Loucy (cell line): Measurements from ENCODE around the gene NUAK1.

Source experiments
- H2AFZ ChIP-seq: fragments of 200-600 bp; sonication (generic); 2 replicates; pipeline ENCODE4 v1.6.0; 2016; ENCODE audit warnings: antibody characterized with exemption, mild to moderate bottlenecking, low read length, moderate library complexity
- H3F3A ChIP-seq: fragments of 200-600 bp; 2 replicates; pipeline ENCODE4 v1.6.0; 2016; ENCODE audit warnings: antibody characterized with exemption, low read depth, mild to moderate bottlenecking
- H3K27me3 ChIP-seq: fragments of 200-600 bp; sonication (generic); 2 replicates; pipeline ENCODE4 v1.6.1; 2014; ENCODE audit warnings: low read length, mild to moderate bottlenecking; ENCODE audit not compliant: insufficient read depth, poor library complexity, severe bottlenecking
- H3K36me3 ChIP-seq: fragments of 200-600 bp; sonication (generic); 2 replicates; pipeline ENCODE4 v1.6.1; 2016; ENCODE audit warnings: low read length; ENCODE audit not compliant: insufficient read depth
- H3K4me1 ChIP-seq: fragments of 200-600 bp; sonication (generic); 2 replicates; pipeline ENCODE4 v1.5.1; 2014; ENCODE audit warnings: low read length, mild to moderate bottlenecking; ENCODE audit not compliant: insufficient read depth, poor library complexity, severe bottlenecking
- H3K4me2 ChIP-seq: fragments of 200-600 bp; sonication (generic); 2 replicates; pipeline ENCODE4 v1.6.0; 2014; ENCODE audit warnings: antibody characterized with exemption, low read length, low read depth, mild to moderate bottlenecking; ENCODE audit not compliant: poor library complexity, severe bottlenecking
- H3K4me3 ChIP-seq: fragments of 200-600 bp; sonication (generic); 2 replicates; pipeline ENCODE4 v1.5.1; 2014; ENCODE audit warnings: low read length, mild to moderate bottlenecking, mixed read lengths; ENCODE audit not compliant: poor library complexity, severe bottlenecking
- H3K79me2 ChIP-seq: fragments of 200-600 bp; sonication (generic); 2 replicates; pipeline ENCODE4 v1.6.1; 2014; ENCODE audit warnings: low read length; ENCODE audit not compliant: insufficient read depth
- H3K9ac ChIP-seq: fragments of 200-600 bp; sonication (generic); 2 replicates; pipeline ENCODE4 v1.6.0; 2014; ENCODE audit warnings: mild to moderate bottlenecking, low read depth, low read length, moderate library complexity; ENCODE audit not compliant: poor library complexity, severe bottlenecking
- H3K9me2 ChIP-seq: fragments of 200-600 bp; sonication (generic); replicated peaks from 2 replicates; pipeline ENCODE4 v1.6.1; 2016; ENCODE audit warnings: low read depth, low read length, mixed read lengths
- H3K9me3 ChIP-seq: fragments of 200-600 bp; sonication (generic); 2 replicates; pipeline ENCODE4 v1.6.1; 2014; ENCODE audit warnings: mild to moderate bottlenecking, antibody characterized with exemption, low read length, low read depth; ENCODE audit not compliant: insufficient read depth
- H4K20me1 ChIP-seq: fragments of 200-600 bp; sonication (generic); 2 replicates; pipeline ENCODE4 v1.6.0; 2014; ENCODE audit warnings: antibody characterized with exemption, low read length, mild to moderate bottlenecking; ENCODE audit not compliant: insufficient read depth, poor library complexity, severe bottlenecking
- CTCF ChIP-seq: fragments of 200-600 bp; sonication (generic); conservative IDR thresholded peaks from 2 replicates; pipeline ENCODE4 v1.5.1; 2014; ENCODE audit warnings: mild to moderate bottlenecking, antibody characterized with exemption, low read length
- EZH2phosphoT487 ChIP-seq: fragments of 200-600 bp; IDR thresholded peaks from 2 replicates; pipeline ENCODE4 v1.6.1; 2018; ENCODE audit warnings: antibody characterized with exemption, mild to moderate bottlenecking, moderate library complexity, borderline replicate concordance

Gene NUAK1

GRCh38 chr12:106051853-106052531 is 86.8 kb downstream of the NUAK1 start:
- no peaks in the 10 kb centered on the region for H3K79me2 ChIP-seq
- no peaks in the 10 kb centered on the region for H3K4me1 ChIP-seq
- no peaks in the 10 kb centered on the region for H3K27me3 ChIP-seq
- no peak for TF ChIP-seq EZH2phosphoT487
- no peak for TF ChIP-seq CTCF
- no peaks in the 10 kb centered on the region for H4K20me1 ChIP-seq
- H3K4me3 ChIP-seq: no peak overlapping the region
- no peak overlapping the region for H3K4me2 ChIP-seq
- H3K9ac ChIP-seq: no peak overlapping the region
- no peaks in the 10 kb centered on the region for H3F3A ChIP-seq
- no peaks in the 10 kb centered on the region for H3K9me3 ChIP-seq
- no peaks in the 10 kb centered on the region for H3K36me3 ChIP-seq
- no peaks in the 10 kb centered on the region for H3K9me2 ChIP-seq
- H2AFZ ChIP-seq: no peak overlapping the region

- Histone ChIP-seq H3K27me3 (no peaks in the 10 kb centered on the region), H3K79me2 (no peaks in the 10 kb centered on the region), H2AFZ (no peak overlapping the region), H3K4me1 (no peaks in the 10 kb centered on the region), H3K4me3 (no peak overlapping the region), H3F3A (no peaks in the 10 kb centered on the region), H3K9me3 (no peaks in the 10 kb centered on the region), H4K20me1 (no peaks in the 10 kb centered on the region), H3K4me2 (no peak overlapping the region), H3K9me2 (no peaks in the 10 kb centered on the region), H3K9ac (no peak overlapping the region), H3K36me3 (no peaks in the 10 kb centered on the region)
- no peak for TF ChIP-seq EZH2phosphoT487
- TF ChIP-seq CTCF: no peak
Observed at GRCh38 chr12:106049546-106049945, 89.2 kb downstream of the NUAK1 start.

GRCh38 chr12:106049105-106049504 is 89.6 kb downstream of the NUAK1 start:
- no peaks in the 10 kb centered on the region for H3K36me3 ChIP-seq
- TF ChIP-seq CTCF (no peak), EZH2phosphoT487 (no peak)
- no peaks in the 10 kb centered on the region for H3K9me2 ChIP-seq
- H4K20me1 ChIP-seq: no peaks in the 10 kb centered on the region
- no peaks in the 10 kb centered on the region for H3K79me2 ChIP-seq
- H3K27me3 ChIP-seq: no peaks in the 10 kb centered on the region
- no peak overlapping the region for H2AFZ ChIP-seq
- H3K9ac ChIP-seq: no peak overlapping the region
- H3K4me3 ChIP-seq: no peak overlapping the region
- H3K9me3 ChIP-seq: no peaks in the 10 kb centered on the region
- H3K4me2 ChIP-seq: no peak overlapping the region
- H3F3A ChIP-seq: no peaks in the 10 kb centered on the region
- H3K4me1 ChIP-seq: no peaks in the 10 kb centered on the region
